GM12892 (cell line): Measurements from ENCODE around the gene SERPIND1.

Experiments used
- POLR2A ChIP-seq: IDR thresholded peaks from 2 replicates; pipeline ENCODE4 v1.6.1; 2011; ENCODE audit warnings: low read depth, low read length, control low read depth
- POLR2AphosphoS5 ChIP-seq: IDR thresholded peaks from 2 replicates; pipeline ENCODE4 v1.6.1; 2011; ENCODE audit warnings: low read depth, low read length, control low read depth
- TAF1 ChIP-seq: IDR thresholded peaks from 2 replicates; pipeline ENCODE4 v1.6.1; 2011; ENCODE audit warnings: low read depth, mild to moderate bottlenecking, control low read depth, low read length, borderline replicate concordance

GRCh38 chr22:20764471-20764720, 9.5 kb upstream of the SERPIND1 start:
- TF ChIP-seq POLR2AphosphoS5 (no peak), POLR2A (no peak), TAF1 (no peak)
